Stimulated activated naive CD8-positive, alpha-beta T cell treated with anti-CD3 and anti-CD28 coated beads, Interleukin-15, Interleukin-2, amounts not matched to agents 100 ng/mL and 50 ng/mL, for 24 hours (primary cell): ENCODE data around the gene CSNK1G2.

Experiments
- H3K27ac Mint-ChIP-seq: one replicate; pipeline ENCODE4 v1.8.0; 2021; ENCODE audit warnings: mild to moderate bottlenecking, mixed read lengths
- H3K27me3 Mint-ChIP-seq: one replicate; pipeline ENCODE4 v1.8.0; 2021; ENCODE audit warnings: mixed read lengths
- H3K36me3 Mint-ChIP-seq: one replicate; pipeline ENCODE4 v1.8.0; 2021; ENCODE audit warnings: low read depth, mixed read lengths
- H3K4me1 Mint-ChIP-seq: one replicate; pipeline ENCODE4 v1.8.0; 2021; ENCODE audit warnings: low read depth, mixed read lengths
- H3K4me3 Mint-ChIP-seq: one replicate; pipeline ENCODE4 v1.8.0; 2021; ENCODE audit warnings: mild to moderate bottlenecking, mixed read lengths
- H3K9me3 Mint-ChIP-seq: one replicate; pipeline ENCODE4 v1.8.0; 2021; ENCODE audit warnings: mixed read lengths

CSNK1G2 gene

GRCh38 chr19:2016041-2016807 is 75.3 kb downstream of the CSNK1G2 start:
- H3K9me3 Mint-ChIP-seq = no peaks in the 10 kb centered on the region
- peaks cover 12% of the 10 kb centered on the region for H3K4me1 Mint-ChIP-seq
- H3K27me3 Mint-ChIP-seq = no peaks in the 10 kb centered on the region
- no peak overlapping the region for H3K27ac Mint-ChIP-seq
- H3K36me3 Mint-ChIP-seq = no peaks in the 10 kb centered on the region
- H3K4me3 Mint-ChIP-seq = peak overlapping the region; percentile 60

DNA sequence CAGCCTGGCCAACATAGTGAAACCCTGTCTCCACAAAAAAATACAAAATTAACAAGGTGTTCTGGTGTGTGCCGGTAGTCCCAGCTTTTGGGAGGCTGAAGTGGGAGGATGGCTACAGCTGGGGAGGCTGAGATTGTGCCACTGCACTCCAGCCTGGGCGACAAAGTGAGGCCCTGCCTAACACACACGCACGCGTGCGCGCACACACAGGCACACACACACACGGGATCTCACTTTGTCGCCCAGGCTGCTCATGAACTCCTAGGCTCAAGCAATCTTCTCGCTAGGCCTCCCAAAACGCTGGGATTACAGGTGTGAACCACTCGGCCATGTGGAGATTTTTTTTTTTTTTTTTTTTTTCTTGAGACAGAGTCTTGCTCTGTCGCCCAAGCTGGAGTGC is 77.8 kb downstream of the CSNK1G2 start:
- Mint-ChIP-seq H3K27ac (no peak overlapping the region), H3K4me1 (peaks cover 12% of the 10 kb centered on the region), H3K9me3 (no peaks in the 10 kb centered on the region), H3K27me3 (no peaks in the 10 kb centered on the region), H3K4me3 (no peak overlapping the region), H3K36me3 (no peaks in the 10 kb centered on the region)

GRCh38 chr19:2021453-2022140 is 80.6 kb downstream of the CSNK1G2 start:
- no peaks in the 10 kb centered on the region for H3K9me3 Mint-ChIP-seq
- H3K27ac Mint-ChIP-seq = no peak overlapping the region
- H3K4me3 Mint-ChIP-seq = no peak overlapping the region
- no peaks in the 10 kb centered on the region for H3K36me3 Mint-ChIP-seq
- peaks cover 6% of the 10 kb centered on the region for H3K4me1 Mint-ChIP-seq
- no peaks in the 10 kb centered on the region for H3K27me3 Mint-ChIP-seq

GRCh38 chr19:2022289-2022688 is 81.3 kb downstream of the CSNK1G2 start:
- no peaks in the 10 kb centered on the region for H3K36me3 Mint-ChIP-seq
- H3K27ac Mint-ChIP-seq = no peak overlapping the region

GRCh38 chr19:2026770-2027169 is 85.8 kb downstream of the CSNK1G2 start:
- H3K27me3 Mint-ChIP-seq = no peaks in the 10 kb centered on the region
- no peak overlapping the region for H3K27ac Mint-ChIP-seq

More at GRCh38 chr19:2022289-2022688, 81.3 kb downstream of the CSNK1G2 start:
- Mint-ChIP-seq H3K4me1 (peaks cover 6% of the 10 kb centered on the region), H3K9me3 (no peaks in the 10 kb centered on the region), H3K27me3 (no peaks in the 10 kb centered on the region), H3K4me3 (no peak overlapping the region)

GRCh38 chr19:2027361-2027760 is 86.4 kb downstream of the CSNK1G2 start:
- Mint-ChIP-seq H3K4me3 (no peak overlapping the region), H3K36me3 (no peaks in the 10 kb centered on the region), H3K27ac (no peak overlapping the region)

More at GRCh38 chr19:2026770-2027169, 85.8 kb downstream of the CSNK1G2 start:
- H3K4me3 Mint-ChIP-seq = no peak overlapping the region
- no peaks in the 10 kb centered on the region for H3K9me3 Mint-ChIP-seq
- no peaks in the 10 kb centered on the region for H3K36me3 Mint-ChIP-seq
- peaks cover 1% of the 10 kb centered on the region for H3K4me1 Mint-ChIP-seq

More at GRCh38 chr19:2027361-2027760, 86.4 kb downstream of the CSNK1G2 start:
- Mint-ChIP-seq H3K9me3 (no peaks in the 10 kb centered on the region), H3K4me1 (peaks cover 7% of the 10 kb centered on the region), H3K27me3 (no peaks in the 10 kb centered on the region)
